Esophagus (tissue), 2 donors: Measurements from ENCODE around the gene PACRG. TPM values are rescaled to one million over a fixed set of nuclear protein-coding genes. Genes with fewer than 3 reads are reported as not detected.
"Not testable (repeated sequence)": the region's sequence is repeated elsewhere in the genome, so short reads cannot be mapped to it uniquely, and the experiment has no call there.

Experiments
- H3K27ac ChIP-seq, 2 donors: one replicate each; pipeline ENCODE4 v1.5.1; 2013; ENCODE audit warnings: low read depth in 2 of 2, mild to moderate bottlenecking in 2 of 2, inconsistent platforms in 1 of 2, low read length in 1 of 2, moderate library complexity in 1 of 2
- H3K27me3 ChIP-seq, 2 donors: one replicate each; pipeline ENCODE4 v1.6.1; 2013; ENCODE audit warnings: low read length in 2 of 2, control low read depth in 1 of 2, mild to moderate bottlenecking in 1 of 2; ENCODE audit not compliant: insufficient read depth in 2 of 2, control insufficient read depth in 1 of 2
- H3K36me3 ChIP-seq, 2 donors: one replicate each; pipeline ENCODE4 v1.6.1; 2013; ENCODE audit warnings: low read length in 1 of 2; ENCODE audit not compliant: control insufficient read depth in 2 of 2, insufficient read depth in 2 of 2
- H3K4me1 ChIP-seq, 2 donors: one replicate each; pipeline ENCODE4 v1.6.1; 2013; ENCODE audit warnings: low read length in 1 of 2; ENCODE audit not compliant: control insufficient read depth in 2 of 2, insufficient read depth in 2 of 2
- H3K4me3 ChIP-seq, 2 donors: one replicate each; pipeline ENCODE4 v1.5.1; 2013; ENCODE audit warnings: low read length in 2 of 2, mild to moderate bottlenecking in 2 of 2, low read depth in 1 of 2, moderate library complexity in 1 of 2
- H3K9me3 ChIP-seq, 2 donors: one replicate each; pipeline ENCODE4 v1.6.1; 2013; ENCODE audit warnings: mild to moderate bottlenecking in 2 of 2, low read depth in 1 of 2, low read length in 1 of 2, moderate library complexity in 1 of 2; ENCODE audit not compliant: control insufficient read depth in 2 of 2, insufficient read depth in 1 of 2
- WGBS, 2 donors: extraction: QIAGEN DNeasy Blood & Tissue Kit; methylation state at CpG; one replicate each; pipeline ENCODE4 v1.1.7; 2013; 5-methylcytosine and 5-hydroxymethylcytosine counted together
- polyA plus RNA-seq, 2 donors: library from polyadenylated mRNA; stranded (reverse); fragments of 200-250 nt; gene quantifications; one replicate each; pipeline ENCODE4 v1.2.3, GENCODE V29; 2013
- donor health status: healthy with polysubstance abuse.
- donor health status: Bipolar disorder and iron deficiency.

The PACRG gene
- polyA plus RNA-seq, 2 donors, result 0.39 to 0.44 TPM

DNA sequence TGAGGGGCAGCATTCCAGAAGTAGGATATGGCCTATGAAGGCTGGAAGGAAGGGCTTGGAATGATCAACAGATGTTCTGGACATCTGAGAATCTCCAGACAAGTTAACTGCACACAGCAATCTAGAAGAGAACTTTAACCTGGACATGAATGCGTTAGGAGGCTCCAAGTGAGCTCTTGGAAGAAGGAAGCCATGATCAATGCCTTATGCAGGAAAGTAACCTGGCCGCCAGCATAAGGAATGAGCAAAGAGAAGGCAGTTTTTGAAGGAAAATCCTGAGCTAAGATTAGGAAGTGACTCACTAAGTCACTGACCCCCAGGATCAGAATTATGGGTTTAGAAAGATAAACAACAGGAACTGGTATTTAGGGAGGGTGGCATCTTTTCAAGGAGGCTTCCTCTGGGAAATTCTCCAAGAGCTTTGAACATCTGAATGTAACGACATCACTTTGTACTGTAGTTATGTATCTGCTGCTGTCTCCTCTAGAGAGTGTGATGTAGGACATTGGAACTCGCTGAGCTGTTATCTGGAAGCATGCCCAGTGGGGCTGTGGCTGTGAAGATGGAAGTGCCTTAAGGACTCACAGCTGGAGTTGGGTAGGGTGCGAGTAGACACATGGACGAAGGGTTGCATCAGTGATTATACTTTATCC lies 236.8 kb downstream of the PACRG start:
- Histone ChIP-seq H3K9me3 (no peaks in the 10 kb centered on the region), H3K27ac (no peak overlapping the region), H3K4me1 (no peaks in the 10 kb centered on the region), H3K4me3 (no peak overlapping the region), H3K36me3 (no peaks in the 10 kb centered on the region), H3K27me3 (no peaks in the 10 kb centered on the region)
- 52 to 68% methylated on average over 6 of the region's 6 CpGs for WGBS, 2 donors

DNA sequence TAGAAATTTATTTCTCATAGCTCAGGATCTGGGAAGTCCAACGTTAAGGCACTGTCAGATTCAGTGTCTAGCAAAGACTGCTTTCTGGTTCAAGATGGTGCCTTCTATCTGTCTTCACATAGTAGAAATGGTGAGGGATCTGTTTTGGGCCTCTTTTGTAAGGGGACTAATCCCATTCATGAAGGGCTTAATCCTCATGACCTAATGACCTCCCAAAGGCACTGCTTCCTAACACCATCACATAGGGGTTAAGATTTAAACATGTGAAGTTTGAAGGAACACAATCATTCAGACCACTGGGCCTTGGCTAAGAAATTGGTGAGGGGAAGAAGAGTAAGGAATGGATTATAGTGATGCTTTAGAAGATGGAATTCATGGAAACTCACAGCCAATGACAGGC lies 237.6 kb downstream of the PACRG start:
- WGBS, 2 donors, result 66 to 82% methylated on average over 1 of the region's 1 CpG
- no peaks in the 10 kb centered on the region for H3K4me1 ChIP-seq

DNA sequence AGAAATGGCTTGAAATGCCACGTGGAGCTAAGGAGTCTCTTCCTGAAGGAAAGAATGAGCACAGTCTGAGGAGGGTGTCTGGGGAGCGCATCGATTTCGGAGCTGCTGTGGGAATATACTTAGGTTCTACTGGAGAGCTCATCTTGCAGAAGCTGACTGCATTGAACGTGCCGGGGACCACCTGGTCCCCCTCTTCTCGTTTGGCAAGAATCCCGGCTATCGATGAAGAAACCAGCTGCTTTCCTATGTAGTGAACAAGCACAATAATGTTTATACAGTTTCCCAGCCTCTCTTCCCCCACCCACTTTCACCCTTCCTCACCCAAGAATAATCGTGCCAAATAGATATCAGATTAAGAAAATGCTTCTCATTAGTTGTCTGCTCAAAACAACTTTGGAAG lies 242.5 kb downstream of the PACRG start:
- no peak overlapping the region for H3K4me3 ChIP-seq
- no peak overlapping the region for H3K27ac ChIP-seq
- H3K36me3 ChIP-seq, result no peaks in the 10 kb centered on the region
- H3K9me3 ChIP-seq, result peaks cover 0 to 3% of the 10 kb centered on the region in 2 donors
- no peaks in the 10 kb centered on the region for H3K4me1 ChIP-seq
- WGBS, 2 donors, result 77 to 84% methylated on average over 10 of the region's 10 CpGs
- no peaks in the 10 kb centered on the region for H3K27me3 ChIP-seq

More for the DNA sequence above, 237.6 kb downstream of the PACRG start:
- Histone ChIP-seq H3K4me3 (no peak overlapping the region), H3K9me3 (peaks cover 0 to 3% of the 10 kb centered on the region in 2 donors), H3K36me3 (no peaks in the 10 kb centered on the region), H3K27ac (no peak overlapping the region), H3K27me3 (no peaks in the 10 kb centered on the region)

DNA sequence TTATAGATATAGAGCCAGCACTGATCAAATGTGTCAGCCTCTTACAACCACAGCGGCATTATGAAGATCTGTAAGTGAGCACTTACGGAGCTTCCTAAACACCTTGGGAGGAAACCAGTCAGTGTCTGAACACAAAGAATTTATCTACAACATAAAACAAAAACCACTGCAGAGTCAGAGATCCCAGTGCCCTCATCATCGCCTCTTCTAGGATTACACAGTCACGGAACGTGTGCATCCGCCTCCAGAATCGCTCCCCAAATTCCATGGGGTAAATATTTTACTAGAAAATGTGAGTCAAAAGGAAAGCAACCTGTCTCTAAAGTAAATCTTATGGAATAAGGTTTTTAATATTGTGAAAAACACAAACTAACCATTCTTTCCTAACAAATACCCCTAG lies 243.6 kb downstream of the PACRG start:
- WGBS, 2 donors, result 95 to 98% methylated on average over 7 of the region's 7 CpGs
- no peaks in the 10 kb centered on the region for H3K27me3 ChIP-seq
- peaks cover 0 to 3% of the 10 kb centered on the region in 2 donors for H3K9me3 ChIP-seq
- no peak overlapping the region for H3K4me3 ChIP-seq
- no peak overlapping the region for H3K27ac ChIP-seq
- no peaks in the 10 kb centered on the region for H3K36me3 ChIP-seq
- no peaks in the 10 kb centered on the region for H3K4me1 ChIP-seq

DNA sequence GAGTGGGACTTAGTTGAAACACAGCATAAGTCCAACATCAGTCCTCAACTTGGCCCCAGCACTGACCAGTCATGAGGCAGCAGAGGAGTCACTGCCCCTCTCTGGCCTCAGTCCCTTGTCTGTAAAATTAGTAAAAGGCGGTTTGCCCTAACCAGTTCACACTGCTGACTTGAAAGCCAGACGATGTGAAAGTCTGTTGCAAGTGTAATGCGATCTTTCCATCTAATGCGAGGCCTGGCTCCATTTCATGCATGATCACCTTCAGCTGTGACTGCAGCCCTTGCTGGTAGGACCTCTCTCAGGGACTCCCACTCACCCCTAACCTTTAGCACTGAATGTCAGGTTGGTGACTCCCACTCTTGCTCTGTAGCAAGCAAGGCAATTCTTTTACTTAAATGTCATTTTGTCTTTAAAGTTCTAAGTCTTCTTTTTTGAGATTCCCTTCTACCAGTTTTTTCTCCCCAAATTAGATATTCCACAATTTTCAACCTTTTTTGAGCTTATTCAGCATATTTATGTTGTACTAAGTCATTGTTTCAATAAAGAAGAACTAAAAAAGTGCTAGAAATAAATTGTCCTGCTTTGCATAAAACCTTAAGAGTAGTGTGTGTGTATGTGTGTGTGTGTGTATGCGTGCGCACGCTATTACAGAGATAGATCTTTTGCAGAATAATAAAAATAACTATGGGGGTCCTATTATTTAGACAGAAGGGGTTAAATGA lies 245.5 kb downstream of the PACRG start:
- Histone ChIP-seq H3K36me3 (no peaks in the 10 kb centered on the region), H3K9me3 (peaks cover 0 to 3% of the 10 kb centered on the region in 2 donors), H3K27me3 (no peaks in the 10 kb centered on the region), H3K4me3 (no peak overlapping the region), H3K4me1 (no peaks in the 10 kb centered on the region), H3K27ac (no peak overlapping the region)
- 92 to 93% methylated on average over 7 of the region's 7 CpGs for WGBS, 2 donors

DNA sequence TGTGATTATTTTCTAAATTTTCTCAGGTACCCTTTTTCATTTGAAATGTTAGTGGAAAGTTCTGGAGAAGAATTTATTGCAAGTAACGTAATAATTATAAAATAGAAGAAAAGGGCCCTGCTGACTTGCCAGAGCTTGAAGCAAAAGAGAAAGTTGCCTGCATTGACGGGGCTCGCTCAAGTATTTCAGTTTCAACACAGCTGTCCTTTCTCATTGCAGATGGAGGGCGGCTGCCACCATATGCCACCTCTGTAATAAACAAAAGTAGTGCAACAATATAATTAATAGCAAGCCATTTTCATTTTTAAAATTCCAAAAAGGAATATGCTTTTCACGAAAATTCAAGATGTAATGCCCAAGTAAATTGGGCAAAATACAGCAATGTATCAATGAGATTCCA lies 246.2 kb downstream of the PACRG start:
- no peak overlapping the region for H3K27ac ChIP-seq
- 64 to 71% methylated on average over 5 of the region's 5 CpGs for WGBS, 2 donors
- no peaks in the 10 kb centered on the region for H3K36me3 ChIP-seq
- H3K4me1 ChIP-seq, result no peaks in the 10 kb centered on the region
- peaks cover 0 to 3% of the 10 kb centered on the region in 2 donors for H3K9me3 ChIP-seq
- no peak overlapping the region for H3K4me3 ChIP-seq
- no peaks in the 10 kb centered on the region for H3K27me3 ChIP-seq

DNA sequence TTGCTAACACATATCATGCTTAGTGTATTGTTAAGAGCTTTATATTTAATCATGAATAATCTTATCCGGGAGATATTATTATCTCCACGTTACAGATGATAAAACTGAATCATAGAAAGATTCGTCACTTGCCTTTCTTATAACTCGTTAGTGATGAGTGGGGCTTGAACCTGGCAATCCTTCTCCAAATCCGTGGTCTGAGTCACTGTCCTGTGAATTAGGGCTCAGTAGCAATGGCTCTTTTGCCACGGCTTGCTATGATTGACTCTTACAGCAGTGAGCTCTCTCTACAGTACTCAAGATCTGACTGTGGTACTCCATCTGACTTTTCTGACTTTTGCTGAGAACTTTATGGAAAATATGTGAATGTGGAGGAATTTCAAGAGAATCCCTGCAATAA lies 246.9 kb downstream of the PACRG start:
- Histone ChIP-seq H3K27ac (no peak overlapping the region), H3K9me3 (peaks cover 0 to 3% of the 10 kb centered on the region in 2 donors), H3K4me3 (no peak overlapping the region), H3K27me3 (no peaks in the 10 kb centered on the region), H3K4me1 (no peaks in the 10 kb centered on the region), H3K36me3 (no peaks in the 10 kb centered on the region)
- WGBS, 2 donors, result 78 to 80% methylated on average over 6 of the region's 6 CpGs

DNA sequence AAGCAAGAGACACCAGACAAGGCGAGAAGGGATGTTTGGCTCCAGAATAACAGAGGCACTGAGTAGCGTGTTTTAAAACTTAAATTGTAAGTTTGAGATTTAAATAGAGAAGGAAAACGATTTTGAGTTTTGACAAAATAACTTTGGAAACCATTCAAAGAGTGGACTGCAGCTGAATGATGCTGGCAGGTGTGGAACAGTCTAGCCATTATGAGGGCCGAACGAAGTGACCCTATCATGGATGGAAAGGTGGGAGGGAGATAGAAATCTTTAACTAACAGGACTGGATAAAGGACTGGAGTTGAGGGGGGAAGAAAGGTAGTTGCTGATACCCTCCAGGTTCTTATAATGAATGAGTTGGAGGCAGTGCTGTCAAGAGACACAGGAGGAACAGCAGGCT lies 248.4 kb downstream of the PACRG start:
- Histone ChIP-seq H3K36me3 (no peaks in the 10 kb centered on the region), H3K4me3 (no peak overlapping the region), H3K27ac (no peak overlapping the region), H3K4me1 (no peaks in the 10 kb centered on the region), H3K9me3 (no peaks in the 10 kb centered on the region), H3K27me3 (no peaks in the 10 kb centered on the region)
- WGBS, 2 donors, result 62 to 69% methylated on average over 5 of the region's 5 CpGs

DNA sequence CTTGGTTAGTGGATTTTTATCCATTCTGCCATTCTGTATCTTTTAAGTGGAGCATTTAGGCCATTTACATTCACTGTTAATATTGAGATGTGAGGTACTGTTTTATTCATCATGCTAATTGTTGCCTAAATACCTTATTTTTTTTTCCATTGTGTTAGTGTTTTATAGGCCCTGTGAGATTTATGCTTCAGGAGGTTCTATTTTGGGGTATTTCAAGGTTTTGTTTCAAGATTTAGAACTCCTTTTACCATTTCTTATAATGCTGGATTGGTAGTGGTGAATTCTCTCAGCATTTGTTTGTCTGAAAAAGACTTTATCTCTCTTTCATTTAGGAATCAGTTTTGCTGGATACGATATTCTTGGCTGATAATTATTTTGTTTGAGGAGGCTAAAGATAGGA lies 255.5 kb downstream of the PACRG start:
- H3K9me3 ChIP-seq, H3K36me3 ChIP-seq, H3K4me3 ChIP-seq, H3K27ac ChIP-seq, H3K4me1 ChIP-seq, H3K27me3 ChIP-seq: not testable (repeated sequence)
- WGBS, 2 donors, result 85 to 95% methylated on average over 1 of the region's 1 CpG

DNA sequence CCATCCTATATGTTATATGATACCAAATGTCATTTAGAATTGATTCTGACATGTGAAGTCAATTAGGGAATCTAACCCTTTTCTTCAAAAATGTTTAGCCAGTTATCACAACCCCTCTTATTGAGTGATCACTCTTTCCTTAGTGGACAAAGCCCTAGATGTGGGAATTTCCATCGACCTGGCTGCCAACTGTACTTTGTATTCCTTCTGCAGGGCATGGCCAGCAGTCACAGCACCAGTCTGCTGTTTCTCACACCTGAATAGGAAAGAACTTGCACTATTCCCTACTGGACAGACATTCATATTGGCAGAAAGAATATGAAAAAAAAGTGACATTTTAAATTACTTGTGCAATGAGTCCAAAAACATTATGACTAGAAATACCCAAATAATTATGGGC lies 271.0 kb downstream of the PACRG start:
- no peak overlapping the region for H3K27ac ChIP-seq
- 52 to 53% methylated on average over 1 of the region's 1 CpG for WGBS, 2 donors
- no peaks in the 10 kb centered on the region for H3K36me3 ChIP-seq
- H3K4me3 ChIP-seq, result no peak overlapping the region
- no peaks in the 10 kb centered on the region for H3K27me3 ChIP-seq
- H3K9me3 ChIP-seq, result no peaks in the 10 kb centered on the region
- H3K4me1 ChIP-seq, result peaks cover 0 to 6% of the 10 kb centered on the region in 2 donors
